ENCODE results near the gene EXOC3L4. TPM values are rescaled to one million over a fixed set of nuclear protein-coding genes. Genes with fewer than 3 reads are reported as not detected.

EXOC3L4 gene
- total and polyA plus RNA-seq, 9 of the 15 experiments (the other 6 are each of a cell fraction or from before 2014, with no cell fraction given) = 0.10 to 6.7 (median 0.98) TPM; not detected in 1

DNA sequence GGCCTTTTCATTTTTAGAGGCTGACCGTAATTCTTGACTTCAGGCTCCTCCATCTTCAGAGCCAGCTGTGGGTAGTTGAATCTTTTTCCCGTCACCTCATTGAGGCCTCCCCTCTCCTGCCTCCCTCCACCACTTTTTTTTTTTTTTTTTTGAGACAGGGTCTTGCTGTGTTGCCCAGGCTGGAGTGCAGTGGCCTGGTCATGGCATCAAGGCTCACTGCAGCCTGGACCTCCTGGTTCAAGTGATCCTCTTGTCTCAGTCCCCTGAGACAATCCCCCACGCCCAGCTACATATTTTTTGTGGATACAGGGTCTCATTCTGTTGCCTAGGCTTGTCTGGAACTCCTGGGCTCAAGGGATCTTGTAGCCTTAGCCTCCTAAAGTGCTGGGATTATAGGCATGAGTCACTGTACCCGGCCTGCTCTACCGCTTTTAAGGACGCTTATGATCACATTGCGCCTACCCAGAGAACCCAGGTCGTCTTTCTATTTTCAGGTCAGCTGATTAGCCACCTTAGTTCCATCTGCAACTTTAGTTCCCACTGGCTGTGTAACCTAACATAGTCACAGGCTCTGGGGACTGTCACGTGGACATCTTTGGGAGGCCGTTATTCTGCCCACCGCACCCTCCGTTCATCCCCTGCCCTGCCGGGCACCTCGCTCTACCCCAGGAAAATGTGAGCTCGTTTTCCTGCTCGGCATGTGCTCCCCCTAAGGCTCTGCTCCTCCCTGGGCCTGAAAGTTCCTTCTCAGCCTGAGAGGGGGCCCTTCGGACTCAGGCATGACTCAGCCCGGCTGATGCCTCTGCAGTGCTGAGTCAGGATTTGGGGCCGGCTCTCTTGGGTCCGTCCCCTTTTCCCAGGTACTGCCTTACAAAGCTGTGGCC is 42.1 kb downstream of the EXOC3L4 start (continued):
- TF ChIP-seq, protein P1, sequence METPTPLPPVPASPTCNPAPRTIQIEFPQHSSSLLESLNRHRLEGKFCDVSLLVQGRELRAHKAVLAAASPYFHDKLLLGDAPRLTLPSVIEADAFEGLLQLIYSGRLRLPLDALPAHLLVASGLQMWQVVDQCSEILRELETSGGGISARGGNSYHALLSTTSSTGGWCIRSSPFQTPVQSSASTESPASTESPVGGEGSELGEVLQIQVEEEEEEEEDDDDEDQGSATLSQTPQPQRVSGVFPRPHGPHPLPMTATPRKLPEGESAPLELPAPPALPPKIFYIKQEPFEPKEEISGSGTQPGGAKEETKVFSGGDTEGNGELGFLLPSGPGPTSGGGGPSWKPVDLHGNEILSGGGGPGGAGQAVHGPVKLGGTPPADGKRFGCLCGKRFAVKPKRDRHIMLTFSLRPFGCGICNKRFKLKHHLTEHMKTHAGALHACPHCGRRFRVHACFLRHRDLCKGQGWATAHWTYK (CRISPR knock-in tag; IDR thresholded peaks at IDR 0.05) = 0 out of 2 replicates have a peak, but pooled peaks have one; percentile 31
- TF ChIP-seq, protein P2, sequence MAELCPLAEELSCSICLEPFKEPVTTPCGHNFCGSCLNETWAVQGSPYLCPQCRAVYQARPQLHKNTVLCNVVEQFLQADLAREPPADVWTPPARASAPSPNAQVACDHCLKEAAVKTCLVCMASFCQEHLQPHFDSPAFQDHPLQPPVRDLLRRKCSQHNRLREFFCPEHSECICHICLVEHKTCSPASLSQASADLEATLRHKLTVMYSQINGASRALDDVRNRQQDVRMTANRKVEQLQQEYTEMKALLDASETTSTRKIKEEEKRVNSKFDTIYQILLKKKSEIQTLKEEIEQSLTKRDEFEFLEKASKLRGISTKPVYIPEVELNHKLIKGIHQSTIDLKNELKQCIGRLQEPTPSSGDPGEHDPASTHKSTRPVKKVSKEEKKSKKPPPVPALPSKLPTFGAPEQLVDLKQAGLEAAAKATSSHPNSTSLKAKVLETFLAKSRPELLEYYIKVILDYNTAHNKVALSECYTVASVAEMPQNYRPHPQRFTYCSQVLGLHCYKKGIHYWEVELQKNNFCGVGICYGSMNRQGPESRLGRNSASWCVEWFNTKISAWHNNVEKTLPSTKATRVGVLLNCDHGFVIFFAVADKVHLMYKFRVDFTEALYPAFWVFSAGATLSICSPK (IDR thresholded peaks at IDR 0.05; ENCODE audit: borderline replicate concordance) = no peak
- TF ChIP-seq DPF2 (IDR thresholded peaks at IDR 0.05) (peak; percentile 69), PRPF4 (IDR thresholded peaks at IDR 0.05; ENCODE audit: insufficient read depth, low read depth, low read length, poor library complexity, severe bottlenecking) (no peak), BCOR (IDR thresholded peaks at IDR 0.05) (peak; percentile 47; the same call in 1 of the 2 replicates), CCAR2 (IDR thresholded peaks at IDR 0.05; ENCODE audit: low read depth, low read length) (no peak), MAFK (IDR thresholded peaks at IDR 0.05; ENCODE audit: low read length) (peak; percentile 91), ZFX (CRISPR knock-in tag; IDR thresholded peaks at IDR 0.05) (peak; percentile 56), DMBX1 (CRISPR knock-in tag; IDR thresholded peaks at IDR 0.05; ENCODE audit: borderline replicate concordance) (0 out of 2 replicates have a peak, but pooled peaks have one; percentile 53), SMAD4 (CRISPR knock-in tag; conservative IDR thresholded peaks at IDR 0.05) (peak; percentile 63)
- TF ChIP-seq, protein P3, sequence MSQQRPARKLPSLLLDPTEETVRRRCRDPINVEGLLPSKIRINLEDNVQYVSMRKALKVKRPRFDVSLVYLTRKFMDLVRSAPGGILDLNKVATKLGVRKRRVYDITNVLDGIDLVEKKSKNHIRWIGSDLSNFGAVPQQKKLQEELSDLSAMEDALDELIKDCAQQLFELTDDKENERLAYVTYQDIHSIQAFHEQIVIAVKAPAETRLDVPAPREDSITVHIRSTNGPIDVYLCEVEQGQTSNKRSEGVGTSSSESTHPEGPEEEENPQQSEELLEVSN (IDR thresholded peaks at IDR 0.05; ENCODE audit: borderline replicate concordance in 1 of 2, extremely low read depth in 1 of 2, insufficient read depth in 1 of 2, insufficient read length in 1 of 2, low read depth in 1 of 2, low read length in 1 of 2, poor library complexity in 1 of 2, severe bottlenecking in 1 of 2) = peak; percentile 24 to 45
- TF ChIP-seq, protein P4, sequence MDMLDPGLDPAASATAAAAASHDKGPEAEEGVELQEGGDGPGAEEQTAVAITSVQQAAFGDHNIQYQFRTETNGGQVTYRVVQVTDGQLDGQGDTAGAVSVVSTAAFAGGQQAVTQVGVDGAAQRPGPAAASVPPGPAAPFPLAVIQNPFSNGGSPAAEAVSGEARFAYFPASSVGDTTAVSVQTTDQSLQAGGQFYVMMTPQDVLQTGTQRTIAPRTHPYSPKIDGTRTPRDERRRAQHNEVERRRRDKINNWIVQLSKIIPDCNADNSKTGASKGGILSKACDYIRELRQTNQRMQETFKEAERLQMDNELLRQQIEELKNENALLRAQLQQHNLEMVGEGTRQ (CRISPR knock-in tag; IDR thresholded peaks at IDR 0.05) = peak; percentile 47; the same call in 1 of the 2 replicates
- TF ChIP-seq, protein P5, sequence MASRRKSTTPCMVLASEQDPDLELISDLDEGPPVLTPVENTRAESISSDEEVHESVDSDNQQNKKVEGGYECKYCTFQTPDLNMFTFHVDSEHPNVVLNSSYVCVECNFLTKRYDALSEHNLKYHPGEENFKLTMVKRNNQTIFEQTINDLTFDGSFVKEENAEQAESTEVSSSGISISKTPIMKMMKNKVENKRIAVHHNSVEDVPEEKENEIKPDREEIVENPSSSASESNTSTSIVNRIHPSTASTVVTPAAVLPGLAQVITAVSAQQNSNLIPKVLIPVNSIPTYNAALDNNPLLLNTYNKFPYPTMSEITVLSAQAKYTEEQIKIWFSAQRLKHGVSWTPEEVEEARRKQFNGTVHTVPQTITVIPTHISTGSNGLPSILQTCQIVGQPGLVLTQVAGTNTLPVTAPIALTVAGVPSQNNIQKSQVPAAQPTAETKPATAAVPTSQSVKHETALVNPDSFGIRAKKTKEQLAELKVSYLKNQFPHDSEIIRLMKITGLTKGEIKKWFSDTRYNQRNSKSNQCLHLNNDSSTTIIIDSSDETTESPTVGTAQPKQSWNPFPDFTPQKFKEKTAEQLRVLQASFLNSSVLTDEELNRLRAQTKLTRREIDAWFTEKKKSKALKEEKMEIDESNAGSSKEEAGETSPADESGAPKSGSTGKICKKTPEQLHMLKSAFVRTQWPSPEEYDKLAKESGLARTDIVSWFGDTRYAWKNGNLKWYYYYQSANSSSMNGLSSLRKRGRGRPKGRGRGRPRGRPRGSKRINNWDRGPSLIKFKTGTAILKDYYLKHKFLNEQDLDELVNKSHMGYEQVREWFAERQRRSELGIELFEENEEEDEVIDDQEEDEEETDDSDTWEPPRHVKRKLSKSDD (conservative IDR thresholded peaks at IDR 0.05; ENCODE audit: low read length) = no peak
- TF ChIP-seq, protein P6, sequence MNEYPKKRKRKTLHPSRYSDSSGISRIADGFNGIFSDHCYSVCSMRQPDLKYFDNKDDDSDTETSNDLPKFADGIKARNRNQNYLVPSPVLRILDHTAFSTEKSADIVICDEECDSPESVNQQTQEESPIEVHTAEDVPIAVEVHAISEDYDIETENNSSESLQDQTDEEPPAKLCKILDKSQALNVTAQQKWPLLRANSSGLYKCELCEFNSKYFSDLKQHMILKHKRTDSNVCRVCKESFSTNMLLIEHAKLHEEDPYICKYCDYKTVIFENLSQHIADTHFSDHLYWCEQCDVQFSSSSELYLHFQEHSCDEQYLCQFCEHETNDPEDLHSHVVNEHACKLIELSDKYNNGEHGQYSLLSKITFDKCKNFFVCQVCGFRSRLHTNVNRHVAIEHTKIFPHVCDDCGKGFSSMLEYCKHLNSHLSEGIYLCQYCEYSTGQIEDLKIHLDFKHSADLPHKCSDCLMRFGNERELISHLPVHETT (CRISPR knock-in tag; conservative IDR thresholded peaks at IDR 0.05 in 1 of 2, IDR thresholded peaks at IDR 0.05 in 1 of 2) = peak in 1 of 2 experiments; percentile 74; a peak in 2 of 4 replicates
